ENCODE data around the gene NLRP9.

The NLRP9 gene

GRCh38 chr19:55717251-55717650 lies 21.0 kb downstream of the NLRP9 start:
- no peak overlapping the region for H3K9ac ChIP-seq (ENCODE audit: insufficient read length, low read depth)
- no peaks in the 10 kb centered on the region for H3K4me1 ChIP-seq (ENCODE audit: insufficient read depth, insufficient read length)
- H3K27me3 ChIP-seq (ENCODE audit: insufficient read depth, insufficient read length): no peaks in the 10 kb centered on the region
- DNase-seq (ENCODE audit: low read depth, low spot score): no peak
- TF ChIP-seq SUZ12 (IDR thresholded peaks at IDR 0.05; ENCODE audit: extremely low read depth, insufficient read depth, insufficient read length): no peak
- no peak for TF ChIP-seq ZNF274 (IDR thresholded peaks at IDR 0.05; ENCODE audit: low read depth, low read length)
- TF ChIP-seq YY1 (IDR thresholded peaks at IDR 0.05; ENCODE audit: insufficient read depth, insufficient read length): no peak
- no peaks in the 10 kb centered on the region for H3K36me3 ChIP-seq (ENCODE audit: insufficient read depth, insufficient read length, low read length)
- H3K4me3 ChIP-seq (ENCODE audit: insufficient read length, low read depth): no peak overlapping the region
- H3K9me3 ChIP-seq (ENCODE audit: insufficient read depth, low read length): peaks cover 15% of the 10 kb centered on the region; the same call in 1 of the 2 replicates

GRCh38 chr19:55716531-55716930 lies 21.7 kb downstream of the NLRP9 start:
- TF ChIP-seq SUZ12 (IDR thresholded peaks at IDR 0.05; ENCODE audit: extremely low read depth, insufficient read depth, insufficient read length) (no peak), YY1 (IDR thresholded peaks at IDR 0.05; ENCODE audit: insufficient read depth, insufficient read length) (no peak), ZNF274 (IDR thresholded peaks at IDR 0.05; ENCODE audit: low read depth, low read length) (no peak)
- H3K9me3 ChIP-seq (ENCODE audit: insufficient read depth, low read length): peaks cover 10% of the 10 kb centered on the region; the same call in 1 of the 2 replicates
- DNase-seq (ENCODE audit: low read depth, low spot score): no peak
- no peak overlapping the region for H3K9ac ChIP-seq (ENCODE audit: insufficient read length, low read depth)
- H3K27me3 ChIP-seq (ENCODE audit: insufficient read depth, insufficient read length): no peaks in the 10 kb centered on the region
- H3K36me3 ChIP-seq (ENCODE audit: insufficient read depth, insufficient read length, low read length): no peaks in the 10 kb centered on the region
- no peaks in the 10 kb centered on the region for H3K4me1 ChIP-seq (ENCODE audit: insufficient read depth, insufficient read length)
- H3K4me3 ChIP-seq (ENCODE audit: insufficient read length, low read depth): no peak overlapping the region

DNA sequence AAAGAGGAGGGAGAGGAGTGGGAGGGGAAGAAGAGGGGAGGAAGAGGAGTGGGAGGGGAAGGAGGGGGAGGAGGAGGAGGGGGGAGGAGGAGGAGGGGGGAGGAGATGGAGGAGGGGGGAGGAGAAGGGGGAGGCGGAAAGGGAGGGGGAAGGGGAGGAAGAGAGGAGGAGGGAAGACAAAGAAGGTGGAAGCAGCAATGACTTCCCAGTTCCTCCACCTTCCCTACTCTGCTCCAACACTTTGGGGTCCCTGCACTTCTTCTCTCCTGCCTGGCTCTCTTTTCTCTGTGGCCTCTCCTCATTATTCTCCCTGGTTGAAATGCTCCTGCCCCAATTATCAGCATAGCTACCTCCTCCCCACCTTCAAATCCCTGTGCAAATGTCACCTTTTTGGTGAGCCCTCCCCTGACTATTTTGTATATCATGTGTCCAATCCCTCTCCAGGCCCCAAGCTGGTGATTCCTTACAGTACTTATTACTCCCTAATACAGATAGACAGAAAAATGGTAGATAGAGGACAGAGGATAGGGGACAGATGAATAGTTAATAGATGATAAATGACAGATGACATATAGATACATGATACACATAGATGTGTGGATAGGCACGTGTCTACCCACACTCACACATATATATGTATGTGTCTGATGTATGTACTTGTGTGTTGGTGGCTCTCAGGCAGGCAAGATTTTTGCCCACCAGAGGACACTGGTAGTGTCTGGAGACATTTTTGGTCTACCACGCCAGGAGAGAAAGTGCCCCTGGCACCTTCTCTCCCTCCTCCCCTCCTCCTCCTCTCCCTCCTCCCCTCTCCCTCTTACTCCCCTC lies 25.2 kb downstream of the NLRP9 start:
- H3K9me3 ChIP-seq (ENCODE audit: insufficient read depth, low read length): no peaks in the 10 kb centered on the region; the same call in 1 of the 2 replicates
- TF ChIP-seq ZNF274 (IDR thresholded peaks at IDR 0.05; ENCODE audit: low read depth, low read length): no peak
- no peak for TF ChIP-seq YY1 (IDR thresholded peaks at IDR 0.05; ENCODE audit: insufficient read depth, insufficient read length)
- TF ChIP-seq SUZ12 (IDR thresholded peaks at IDR 0.05; ENCODE audit: extremely low read depth, insufficient read depth, insufficient read length): no peak

DNA sequence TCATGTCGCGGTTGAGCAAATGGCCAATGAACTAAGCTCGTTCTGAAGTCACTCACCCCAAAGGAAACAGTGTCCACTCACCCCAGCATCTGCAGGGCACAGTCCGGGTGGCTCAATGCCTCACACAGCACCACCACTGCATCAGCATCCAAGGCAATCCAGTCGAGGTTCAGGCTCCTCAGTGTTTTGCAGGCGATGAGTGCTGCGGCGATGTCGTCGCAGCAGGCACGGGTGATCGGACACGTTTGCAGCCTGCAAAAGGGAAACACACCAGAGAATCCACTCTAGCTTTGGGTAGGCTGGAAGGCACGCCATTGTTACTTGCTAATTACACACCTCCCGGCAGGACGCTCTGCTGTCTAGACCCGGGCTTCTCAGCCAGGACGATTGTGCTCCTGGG lies 26.5 kb downstream of the NLRP9 start:
- Histone ChIP-seq H3K4me1 (ENCODE audit: insufficient read depth, insufficient read length) (no peaks in the 10 kb centered on the region), H3K4me3 (ENCODE audit: insufficient read length, low read depth) (no peak overlapping the region), H3K36me3 (ENCODE audit: insufficient read depth, insufficient read length, low read length) (no peaks in the 10 kb centered on the region), H3K9ac (ENCODE audit: insufficient read length, low read depth) (no peak overlapping the region), H3K9me3 (ENCODE audit: insufficient read depth, low read length) (no peaks in the 10 kb centered on the region; the same call in 1 of the 2 replicates), H3K27me3 (ENCODE audit: insufficient read depth, insufficient read length) (peaks cover 5% of the 10 kb centered on the region)
- DNase-seq (ENCODE audit: low read depth, low spot score): no peak
- TF ChIP-seq SUZ12 (IDR thresholded peaks at IDR 0.05; ENCODE audit: extremely low read depth, insufficient read depth, insufficient read length): no peak
- TF ChIP-seq YY1 (IDR thresholded peaks at IDR 0.05; ENCODE audit: insufficient read depth, insufficient read length): no peak
- no peak for TF ChIP-seq ZNF274 (IDR thresholded peaks at IDR 0.05; ENCODE audit: low read depth, low read length)

More for the DNA sequence above, 25.2 kb downstream of the NLRP9 start:
- Histone ChIP-seq H3K36me3 (ENCODE audit: insufficient read depth, insufficient read length, low read length) (no peaks in the 10 kb centered on the region), H3K27me3 (ENCODE audit: insufficient read depth, insufficient read length) (peaks cover 5% of the 10 kb centered on the region), H3K4me3 (ENCODE audit: insufficient read length, low read depth) (no peak overlapping the region), H3K9ac (ENCODE audit: insufficient read length, low read depth) (no peak overlapping the region), H3K4me1 (ENCODE audit: insufficient read depth, insufficient read length) (no peaks in the 10 kb centered on the region)
- no peak for DNase-seq (ENCODE audit: low read depth, low spot score)

- H3K36me3 ChIP-seq (ENCODE audit: insufficient read depth, insufficient read length, low read length): peaks cover 9% of the 10 kb centered on the region
- H3K4me3 ChIP-seq (ENCODE audit: insufficient read length, low read depth): no peak overlapping the region
- H3K4me1 ChIP-seq (ENCODE audit: insufficient read depth, insufficient read length): no peaks in the 10 kb centered on the region
- no peak for DNase-seq (ENCODE audit: low read depth, low spot score)
- no peak overlapping the region for H3K9ac ChIP-seq (ENCODE audit: insufficient read length, low read depth)
- H3K27me3 ChIP-seq (ENCODE audit: insufficient read depth, insufficient read length): peaks cover 5% of the 10 kb centered on the region
- H3K9me3 ChIP-seq (ENCODE audit: insufficient read depth, low read length): no peaks in the 10 kb centered on the region
- no peak for TF ChIP-seq YY1 (IDR thresholded peaks at IDR 0.05; ENCODE audit: insufficient read depth, insufficient read length)
- TF ChIP-seq ZNF274 (IDR thresholded peaks at IDR 0.05; ENCODE audit: low read depth, low read length): no peak
- TF ChIP-seq SUZ12 (IDR thresholded peaks at IDR 0.05; ENCODE audit: extremely low read depth, insufficient read depth, insufficient read length): no peak
Measured at GRCh38 chr19:55705972-55706371, 32.2 kb downstream of the NLRP9 start.

DNA sequence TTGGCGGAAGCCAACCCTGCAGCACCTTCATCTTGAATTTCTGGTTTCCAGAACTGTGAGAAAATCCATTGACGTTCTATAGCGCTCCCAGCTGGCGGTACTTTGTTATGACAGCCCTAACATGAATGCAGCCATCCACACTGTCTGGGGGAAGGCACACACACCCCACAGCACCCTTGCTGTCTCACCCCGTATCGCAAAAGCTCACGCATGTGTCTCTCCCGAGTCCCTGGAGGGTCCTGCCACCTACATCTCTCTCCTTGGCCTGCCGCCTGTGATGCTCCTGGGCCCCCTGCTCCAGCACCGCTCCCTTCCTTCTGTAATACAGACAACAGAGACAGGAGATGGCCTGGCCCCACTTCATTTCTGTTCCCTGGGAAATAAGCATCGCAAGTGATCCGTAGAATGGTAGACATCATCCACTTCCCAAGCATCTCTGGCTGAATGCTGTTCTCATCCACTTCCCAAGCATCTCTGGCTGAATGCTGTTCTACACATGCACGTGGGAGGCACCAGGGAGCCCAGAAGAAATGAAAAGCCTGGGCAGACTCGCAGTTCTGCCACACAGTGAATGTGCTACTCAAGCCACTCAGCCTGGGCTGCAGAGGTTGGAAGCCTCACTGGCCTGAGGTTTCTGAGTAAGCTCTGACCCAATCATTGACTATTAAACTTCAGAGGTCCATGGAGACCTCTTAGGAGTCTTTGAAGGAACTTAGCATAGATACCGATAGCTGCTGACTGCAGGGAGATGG lies 33.5 kb downstream of the NLRP9 start:
- H3K4me1 ChIP-seq (ENCODE audit: insufficient read depth, insufficient read length): no peaks in the 10 kb centered on the region
- DNase-seq (ENCODE audit: low read depth, low spot score): no peak
- peaks cover 5% of the 10 kb centered on the region for H3K27me3 ChIP-seq (ENCODE audit: insufficient read depth, insufficient read length)
- no peak for TF ChIP-seq ZNF274 (IDR thresholded peaks at IDR 0.05; ENCODE audit: low read depth, low read length)
- TF ChIP-seq SUZ12 (IDR thresholded peaks at IDR 0.05; ENCODE audit: extremely low read depth, insufficient read depth, insufficient read length): no peak
- TF ChIP-seq YY1 (IDR thresholded peaks at IDR 0.05; ENCODE audit: insufficient read depth, insufficient read length): no peak
- no peaks in the 10 kb centered on the region for H3K9me3 ChIP-seq (ENCODE audit: insufficient read depth, low read length)
- H3K4me3 ChIP-seq (ENCODE audit: insufficient read length, low read depth): no peak overlapping the region
- peaks cover 16% of the 10 kb centered on the region for H3K36me3 ChIP-seq (ENCODE audit: insufficient read depth, insufficient read length, low read length)
- H3K9ac ChIP-seq (ENCODE audit: insufficient read length, low read depth): no peak overlapping the region

- peak; percentile 39 for DNase-seq (ENCODE audit: low read depth, low spot score)
- H3K27me3 ChIP-seq (ENCODE audit: insufficient read depth, insufficient read length): peaks cover 4% of the 10 kb centered on the region
- TF ChIP-seq YY1 (IDR thresholded peaks at IDR 0.05; ENCODE audit: insufficient read depth, insufficient read length): no peak
- no peak for TF ChIP-seq SUZ12 (IDR thresholded peaks at IDR 0.05; ENCODE audit: extremely low read depth, insufficient read depth, insufficient read length)
- TF ChIP-seq ZNF274 (IDR thresholded peaks at IDR 0.05; ENCODE audit: low read depth, low read length): no peak
- H3K36me3 ChIP-seq (ENCODE audit: insufficient read depth, insufficient read length, low read length): peaks cover 23% of the 10 kb centered on the region
- no peak overlapping the region for H3K4me3 ChIP-seq (ENCODE audit: insufficient read length, low read depth)
- H3K9ac ChIP-seq (ENCODE audit: insufficient read length, low read depth): no peak overlapping the region
- no peaks in the 10 kb centered on the region for H3K4me1 ChIP-seq (ENCODE audit: insufficient read depth, insufficient read length)
- no peaks in the 10 kb centered on the region for H3K9me3 ChIP-seq (ENCODE audit: insufficient read depth, low read length)
Measured at GRCh38 chr19:55703790-55704215, 34.4 kb downstream of the NLRP9 start.

All from NT2/D1 (cell line).